GM12864 (cell line): Measurements from ENCODE around the gene KRTAP1-5.

ENCODE experiments used
- DNase-seq: peaks from one replicate; pipeline ENCODE4 v3.0.0-alpha.2; 2011; ENCODE audit warnings: low read depth
- H3K4me3 ChIP-seq: 2 replicates; pipeline ENCODE4 v1.5.1; 2011; ENCODE audit warnings: mild to moderate bottlenecking, low read depth, low read length, control low read depth
- CTCF ChIP-seq: IDR thresholded peaks from 2 replicates; pipeline ENCODE4 v1.5.1; 2011; ENCODE audit warnings: low read depth, mild to moderate bottlenecking, moderate library complexity, low read length, control low read depth, inconsistent platforms; ENCODE audit errors: missing control alignments

Gene KRTAP1-5

GRCh38 chr17:40992666-40993065 lies 34.3 kb downstream of the KRTAP1-5 start:
- DNase-seq = no peak
- TF ChIP-seq CTCF = no peak
- H3K4me3 ChIP-seq = no peak overlapping the region

GRCh38 chr17:40986920-40987319 lies 40.1 kb downstream of the KRTAP1-5 start:
- no peak overlapping the region for H3K4me3 ChIP-seq
- TF ChIP-seq CTCF = no peak
- DNase-seq = no peak

GRCh38 chr17:40984226-40984625 lies 42.8 kb downstream of the KRTAP1-5 start, which contains the start of gene KRT40:
Gene KRT40 (minus strand): TSS chr17:40984326. CDS start chr17:40984273, 53 bp downstream.
- no peak within 1 kb of the TSS for H3K4me3 ChIP-seq
- no peak for DNase-seq
- TF ChIP-seq CTCF = no peak

- TF ChIP-seq CTCF = no peak
- DNase-seq = no peak
- no peak overlapping the region for H3K4me3 ChIP-seq
These were observed 45.9 kb downstream of the KRTAP1-5 start for GRCh38 chr17:40981115-40981514.

DNA sequence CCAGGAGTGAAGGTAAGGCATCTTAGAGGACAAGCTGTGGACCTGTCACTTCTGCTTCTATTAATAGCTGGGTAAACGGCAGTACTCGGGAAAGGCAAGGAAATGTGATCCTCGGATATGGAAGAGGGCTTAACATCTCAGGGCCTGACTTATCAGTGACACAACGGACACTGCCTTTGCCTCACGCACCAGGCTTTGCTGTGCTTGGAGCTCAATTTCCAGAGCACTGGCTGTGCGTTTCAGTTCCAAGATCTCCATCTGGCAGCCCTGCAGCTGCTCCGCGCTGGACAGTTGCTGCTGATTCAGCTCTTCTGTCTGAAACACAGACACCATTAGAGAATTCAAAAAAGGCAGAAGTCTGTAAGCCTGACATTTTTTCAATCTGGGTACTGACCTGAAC lies 46.4 kb downstream of the KRTAP1-5 start:
- TF ChIP-seq CTCF = no peak
- H3K4me3 ChIP-seq = no peak overlapping the region
- no peak for DNase-seq

DNA sequence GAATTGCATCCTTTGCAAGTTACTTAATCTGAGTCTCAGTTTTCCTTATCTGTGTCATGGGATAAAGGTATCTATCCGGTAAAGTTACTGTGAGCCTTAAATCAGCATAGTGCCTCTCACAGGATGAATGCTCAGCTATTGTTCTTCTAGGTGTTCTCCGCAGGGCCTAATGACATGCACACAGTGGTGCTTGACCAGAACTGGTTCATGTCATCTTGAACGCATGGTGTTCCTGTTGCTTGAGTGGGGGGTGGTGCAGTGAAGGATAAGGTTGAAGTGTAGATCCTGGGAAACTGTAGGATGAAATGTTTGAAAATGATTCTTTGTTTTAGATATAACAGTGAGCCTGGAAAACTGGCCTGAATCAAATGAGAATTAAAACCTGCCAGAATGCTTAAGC lies 46.9 kb downstream of the KRTAP1-5 start:
- TF ChIP-seq CTCF = no peak
- H3K4me3 ChIP-seq = no peak overlapping the region
- no peak for DNase-seq

DNA sequence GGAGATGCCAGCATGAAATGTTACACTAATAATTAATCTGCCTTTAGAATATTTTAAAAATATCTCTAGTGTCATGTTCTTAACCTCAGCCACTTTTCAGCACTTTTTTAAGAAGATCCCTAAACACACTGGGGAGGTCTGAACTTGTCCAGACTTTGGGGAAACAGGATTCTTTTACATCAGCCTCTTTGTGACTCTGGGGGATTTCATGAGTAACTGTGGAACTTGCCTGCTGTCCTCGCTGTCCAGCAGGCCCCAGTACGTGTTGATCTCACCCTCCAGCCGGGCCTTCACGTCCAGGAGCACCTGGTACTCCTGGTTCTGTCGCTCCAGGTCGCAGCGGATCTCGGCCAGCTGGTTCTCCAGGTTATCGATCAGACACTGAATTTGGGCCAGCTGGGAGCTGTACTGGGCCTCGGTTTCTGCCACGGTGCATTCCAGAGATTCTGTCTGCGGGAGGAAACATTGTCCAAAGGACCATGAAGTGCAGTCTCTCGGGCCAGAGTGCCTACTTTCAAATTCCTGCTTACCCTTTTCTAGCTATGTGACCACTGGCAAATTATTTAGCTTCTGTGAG lies 48.3 kb downstream of the KRTAP1-5 start:
- DNase-seq = no peak
- H3K4me3 ChIP-seq = no peak overlapping the region
- TF ChIP-seq CTCF = no peak
